HEK293 (cell line): ENCODE results near the gene TNNI3K.
"Not testable (repeated sequence)": the region's sequence is repeated elsewhere in the genome, so short reads cannot be mapped to it uniquely, and the experiment has no call there.

Experiments
- SALL2 ChIP-seq: fragments of 450-650 bp; formaldehyde crosslinking; IDR thresholded peaks from 2 replicates; pipeline ENCODE4 v1.5.0; 2017; ENCODE audit warnings: missing biosample characterization, mild to moderate bottlenecking, missing genetic modification characterization, borderline replicate concordance
- SCRT2 ChIP-seq: fragments of 450-650 bp; formaldehyde crosslinking; IDR thresholded peaks from 2 replicates; pipeline ENCODE4 v1.5.1; 2016; ENCODE audit warnings: missing biosample characterization, missing genetic modification characterization
- SP2 ChIP-seq: fragments of 450-650 bp; formaldehyde crosslinking; IDR thresholded peaks from 2 replicates; pipeline ENCODE4 v1.5.1; 2016; ENCODE audit warnings: missing biosample characterization, missing genetic modification characterization
- ZFP41 ChIP-seq: fragments of 450-650 bp; formaldehyde crosslinking; IDR thresholded peaks from 2 replicates; pipeline ENCODE4 v1.5.1; 2016; ENCODE audit warnings: missing biosample characterization, missing genetic modification characterization, borderline replicate concordance
- ZNF133 ChIP-seq: fragments of 450-650 bp; formaldehyde crosslinking; IDR thresholded peaks from 2 replicates; pipeline ENCODE4 v1.5.1; 2016; ENCODE audit warnings: missing biosample characterization, missing genetic modification characterization
- ZNF274 ChIP-seq, 2 experiments: fragments of 200-500 bp in 1 of 2; fragments of 450-650 bp in 1 of 2; sonication (Bioruptor generic) in 1 of 2; formaldehyde crosslinking in 1 of 2; IDR thresholded peaks; 2 replicates each; pipeline versions ENCODE4 v1.5.1 to v1.6.1; 2014 to 2016; ENCODE audit warnings: borderline replicate concordance in 1 of 2, inconsistent platforms in 1 of 2, low read length in 1 of 2, missing biosample characterization in 1 of 2, missing genetic modification characterization in 1 of 2
- ZNF311 ChIP-seq: fragments of 450-650 bp; formaldehyde crosslinking; IDR thresholded peaks from 2 replicates; pipeline ENCODE4 v1.5.1; 2017; ENCODE audit warnings: missing biosample characterization, missing genetic modification characterization, borderline replicate concordance
- ZNF341 ChIP-seq: fragments of 450-650 bp; formaldehyde crosslinking; IDR thresholded peaks from 2 replicates; pipeline ENCODE4; 2016; ENCODE audit warnings: low read depth, missing biosample characterization, missing genetic modification characterization
- ZNF777 ChIP-seq: fragments of 450-650 bp; formaldehyde crosslinking; IDR thresholded peaks from 2 replicates; pipeline ENCODE4 v1.5.1; 2017; ENCODE audit warnings: missing biosample characterization, missing genetic modification characterization, borderline replicate concordance
- TF ChIP-seq, protein P1 (sequence below): fragments of 450-650 bp; formaldehyde crosslinking; IDR thresholded peaks from 2 replicates; pipeline ENCODE4 v1.5.1; 2016; ENCODE audit warnings: missing biosample characterization, missing genetic modification characterization
- TF ChIP-seq, protein P2 (sequence below): fragments of 450-650 bp; formaldehyde crosslinking; IDR thresholded peaks from 2 replicates; pipeline ENCODE4 v1.5.1; 2016; ENCODE audit warnings: missing biosample characterization, missing genetic modification characterization
- TF ChIP-seq, protein P3 (sequence below): fragments of 450-650 bp; formaldehyde crosslinking; IDR thresholded peaks from 2 replicates; pipeline ENCODE4 v1.5.1; 2016; ENCODE audit warnings: missing biosample characterization, missing genetic modification characterization

DNA sequence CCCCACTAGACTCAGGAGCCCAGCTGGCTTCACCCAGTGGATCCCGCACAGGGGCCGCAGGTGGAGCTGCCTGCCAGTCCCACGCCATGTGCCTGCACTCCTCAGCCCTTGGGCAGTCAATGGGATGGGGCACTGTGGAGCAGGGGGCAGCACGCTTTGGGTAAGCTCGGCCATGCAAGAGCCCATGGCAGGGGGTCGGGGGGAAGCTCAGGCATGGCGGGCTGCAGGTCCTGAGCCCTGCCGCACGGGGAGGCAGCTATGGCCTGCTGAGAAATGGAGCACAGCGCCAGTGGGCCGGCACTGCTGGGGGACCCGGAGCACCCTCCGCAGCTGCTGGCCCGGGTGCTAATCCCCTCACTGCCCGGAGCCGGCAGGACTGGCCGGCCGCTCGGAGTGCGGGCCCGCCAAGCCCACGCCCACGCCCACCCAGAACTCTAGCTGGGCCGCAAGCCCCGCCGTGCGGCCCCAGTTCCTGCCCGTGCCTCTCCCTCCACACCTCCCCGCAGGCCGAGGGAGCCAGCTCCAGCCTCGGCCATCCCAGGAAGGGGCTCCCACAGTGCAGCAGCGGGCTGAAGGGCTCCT is 18.1 kb downstream of the TNNI3K start:
- TF ChIP-seq, protein P1, sequence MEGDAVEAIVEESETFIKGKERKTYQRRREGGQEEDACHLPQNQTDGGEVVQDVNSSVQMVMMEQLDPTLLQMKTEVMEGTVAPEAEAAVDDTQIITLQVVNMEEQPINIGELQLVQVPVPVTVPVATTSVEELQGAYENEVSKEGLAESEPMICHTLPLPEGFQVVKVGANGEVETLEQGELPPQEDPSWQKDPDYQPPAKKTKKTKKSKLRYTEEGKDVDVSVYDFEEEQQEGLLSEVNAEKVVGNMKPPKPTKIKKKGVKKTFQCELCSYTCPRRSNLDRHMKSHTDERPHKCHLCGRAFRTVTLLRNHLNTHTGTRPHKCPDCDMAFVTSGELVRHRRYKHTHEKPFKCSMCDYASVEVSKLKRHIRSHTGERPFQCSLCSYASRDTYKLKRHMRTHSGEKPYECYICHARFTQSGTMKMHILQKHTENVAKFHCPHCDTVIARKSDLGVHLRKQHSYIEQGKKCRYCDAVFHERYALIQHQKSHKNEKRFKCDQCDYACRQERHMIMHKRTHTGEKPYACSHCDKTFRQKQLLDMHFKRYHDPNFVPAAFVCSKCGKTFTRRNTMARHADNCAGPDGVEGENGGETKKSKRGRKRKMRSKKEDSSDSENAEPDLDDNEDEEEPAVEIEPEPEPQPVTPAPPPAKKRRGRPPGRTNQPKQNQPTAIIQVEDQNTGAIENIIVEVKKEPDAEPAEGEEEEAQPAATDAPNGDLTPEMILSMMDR (tag by site-specific recombination) = not testable (repeated sequence)
- TF ChIP-seq ZNF777 (tag by site-specific recombination); ZNF311 (tag by site-specific recombination); SP2 (tag by site-specific recombination); SCRT2 (tag by site-specific recombination); ZNF341 (tag by site-specific recombination); ZNF274 (IDR thresholded peaks at IDR 0.05; ENCODE audit: low read length); ZNF274 (tag by site-specific recombination; IDR thresholded peaks at IDR 0.05; ENCODE audit: borderline replicate concordance); ZNF133 (tag by site-specific recombination); ZFP41 (tag by site-specific recombination); SALL2: not testable (repeated sequence)
- TF ChIP-seq, protein P2, sequence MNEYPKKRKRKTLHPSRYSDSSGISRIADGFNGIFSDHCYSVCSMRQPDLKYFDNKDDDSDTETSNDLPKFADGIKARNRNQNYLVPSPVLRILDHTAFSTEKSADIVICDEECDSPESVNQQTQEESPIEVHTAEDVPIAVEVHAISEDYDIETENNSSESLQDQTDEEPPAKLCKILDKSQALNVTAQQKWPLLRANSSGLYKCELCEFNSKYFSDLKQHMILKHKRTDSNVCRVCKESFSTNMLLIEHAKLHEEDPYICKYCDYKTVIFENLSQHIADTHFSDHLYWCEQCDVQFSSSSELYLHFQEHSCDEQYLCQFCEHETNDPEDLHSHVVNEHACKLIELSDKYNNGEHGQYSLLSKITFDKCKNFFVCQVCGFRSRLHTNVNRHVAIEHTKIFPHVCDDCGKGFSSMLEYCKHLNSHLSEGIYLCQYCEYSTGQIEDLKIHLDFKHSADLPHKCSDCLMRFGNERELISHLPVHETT = not testable (repeated sequence)
- TF ChIP-seq, protein P3, sequence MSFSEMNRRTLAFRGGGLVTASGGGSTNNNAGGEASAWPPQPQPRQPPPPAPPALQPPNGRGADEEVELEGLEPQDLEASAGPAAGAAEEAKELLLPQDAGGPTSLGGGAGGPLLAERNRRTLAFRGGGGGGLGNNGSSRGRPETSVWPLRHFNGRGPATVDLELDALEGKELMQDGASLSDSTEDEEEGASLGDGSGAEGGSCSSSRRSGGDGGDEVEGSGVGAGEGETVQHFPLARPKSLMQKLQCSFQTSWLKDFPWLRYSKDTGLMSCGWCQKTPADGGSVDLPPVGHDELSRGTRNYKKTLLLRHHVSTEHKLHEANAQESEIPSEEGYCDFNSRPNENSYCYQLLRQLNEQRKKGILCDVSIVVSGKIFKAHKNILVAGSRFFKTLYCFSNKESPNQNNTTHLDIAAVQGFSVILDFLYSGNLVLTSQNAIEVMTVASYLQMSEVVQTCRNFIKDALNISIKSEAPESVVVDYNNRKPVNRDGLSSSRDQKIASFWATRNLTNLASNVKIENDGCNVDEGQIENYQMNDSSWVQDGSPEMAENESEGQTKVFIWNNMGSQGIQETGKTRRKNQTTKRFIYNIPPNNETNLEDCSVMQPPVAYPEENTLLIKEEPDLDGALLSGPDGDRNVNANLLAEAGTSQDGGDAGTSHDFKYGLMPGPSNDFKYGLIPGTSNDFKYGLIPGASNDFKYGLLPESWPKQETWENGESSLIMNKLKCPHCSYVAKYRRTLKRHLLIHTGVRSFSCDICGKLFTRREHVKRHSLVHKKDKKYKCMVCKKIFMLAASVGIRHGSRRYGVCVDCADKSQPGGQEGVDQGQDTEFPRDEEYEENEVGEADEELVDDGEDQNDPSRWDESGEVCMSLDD (tag by site-specific recombination) = not testable (repeated sequence)
